Muscle of arm (tissue), 14 donors: ENCODE results near the gene ANO5. TPM values are rescaled to one million over a fixed set of nuclear protein-coding genes. Genes with fewer than 3 reads are reported as not detected.
A peak's percentile ranks its signal among the peaks of the same experiment; 100 is the strongest.

Source experiments
- DNase-seq: peaks from one replicate; pipeline ENCODE4 v3.0.0-alpha.2; 2013
- long read RNA-seq, 11 donors: transcript quantifications; one replicate each; lab custom pipeline, GENCODE V29; 2026
- polyA plus RNA-seq, 12 donors: library from polyadenylated mRNA; unstranded; fragments of 120-200 nt; gene quantifications; one replicate each; pipeline ENCODE4 v1.2.1, GENCODE V29; 2013; ENCODE audit not compliant: insufficient read length in 12 of 12

ANO5 gene
- 10 to 100 TPM in 9 of 12 donors, 1 to 10 TPM in 2, not detected in 1; 4.5 to 28.1 (median 12.7) TPM for polyA plus RNA-seq
- long read RNA-seq, donor 1: 0 reads
- long read RNA-seq, donor 2: 0 reads
- long read RNA-seq, donor 3, full-length matches to known transcripts: 1 of 1 reads
- long read RNA-seq, donor 3, partial matches to known transcripts: 0 of 1 reads
- long read RNA-seq, donor 3, other reads (novel, unspliced or antisense): 0 of 1 reads
- long read RNA-seq, donor 4: 0 reads
- long read RNA-seq, donor 5: 0 reads
- long read RNA-seq, donor 6: 0 reads
- long read RNA-seq, donor 7, full-length matches to known transcripts: 1 of 1 reads
- long read RNA-seq, donor 7, partial matches to known transcripts: 0 of 1 reads
- long read RNA-seq, donor 7, other reads (novel, unspliced or antisense): 0 of 1 reads
- long read RNA-seq, donor 8: 0 reads
- long read RNA-seq, donor 9: 0 reads
- long read RNA-seq, donor 10: 0 reads
- long read RNA-seq, donor 11, full-length matches to known transcripts: 1 of 1 reads
- long read RNA-seq, donor 11, partial matches to known transcripts: 0 of 1 reads
- long read RNA-seq, donor 11, other reads (novel, unspliced or antisense): 0 of 1 reads

GRCh38 chr11:22192642-22193347 lies at the start of gene ANO5:
TSS of gene ANO5 (plus strand) at chr11:22193085. CDS start at chr11:22193493, 408 bp downstream.
- DNase-seq: peak; percentile 34

GRCh38 chr11:22151649-22152197 lies 41.2 kb upstream of the ANO5 start:
- DNase-seq: no peak

GRCh38 chr11:22157531-22157930 lies 35.4 kb upstream of the ANO5 start:
- DNase-seq: no peak

- no peak for DNase-seq
Observed at GRCh38 chr11:22161489-22161888, 31.4 kb upstream of the ANO5 start.

- no peak for DNase-seq
Observed at GRCh38 chr11:22162756-22163155, 30.1 kb upstream of the ANO5 start.

GRCh38 chr11:22163394-22163797 lies 29.5 kb upstream of the ANO5 start:
- DNase-seq: no peak

- DNase-seq: no peak
Observed at GRCh38 chr11:22165087-22165486, 27.8 kb upstream of the ANO5 start.

- DNase-seq: no peak
Observed at GRCh38 chr11:22165759-22166513, 26.9 kb upstream of the ANO5 start.

GRCh38 chr11:22169833-22170232 lies 23.1 kb upstream of the ANO5 start:
- no peak for DNase-seq

- no peak for DNase-seq
Observed at GRCh38 chr11:22173532-22173931, 19.4 kb upstream of the ANO5 start.

- DNase-seq: no peak
Observed at GRCh38 chr11:22177186-22177585, 15.7 kb upstream of the ANO5 start.

- no peak for DNase-seq
Observed at GRCh38 chr11:22179626-22180025, 13.3 kb upstream of the ANO5 start.

GRCh38 chr11:22180131-22180530 lies 12.8 kb upstream of the ANO5 start:
- DNase-seq: no peak

- no peak for DNase-seq
Observed at GRCh38 chr11:22189660-22190059, 3.2 kb upstream of the ANO5 start.

GRCh38 chr11:22190827-22191463 lies 1.9 kb upstream of the ANO5 start:
- no peak for DNase-seq

GRCh38 chr11:22192289-22192641 lies 620 bp upstream of the ANO5 start:
- no peak for DNase-seq

- DNase-seq: peak; percentile 15
Observed at GRCh38 chr11:22193348-22194051, 615 bp downstream of the ANO5 start.

GRCh38 chr11:22194306-22194705 lies 1.4 kb downstream of the ANO5 start:
- DNase-seq: no peak

GRCh38 chr11:22194907-22195306 lies 2.0 kb downstream of the ANO5 start:
- no peak for DNase-seq

GRCh38 chr11:22197139-22198005 lies 4.5 kb downstream of the ANO5 start:
- DNase-seq: no peak
